Measurements from ENCODE around the gene KIZ.
"Not testable (repeated sequence)": the region's sequence is repeated elsewhere in the genome, so short reads cannot be mapped to it uniquely, and the experiment has no call there.

The KIZ gene

DNA sequence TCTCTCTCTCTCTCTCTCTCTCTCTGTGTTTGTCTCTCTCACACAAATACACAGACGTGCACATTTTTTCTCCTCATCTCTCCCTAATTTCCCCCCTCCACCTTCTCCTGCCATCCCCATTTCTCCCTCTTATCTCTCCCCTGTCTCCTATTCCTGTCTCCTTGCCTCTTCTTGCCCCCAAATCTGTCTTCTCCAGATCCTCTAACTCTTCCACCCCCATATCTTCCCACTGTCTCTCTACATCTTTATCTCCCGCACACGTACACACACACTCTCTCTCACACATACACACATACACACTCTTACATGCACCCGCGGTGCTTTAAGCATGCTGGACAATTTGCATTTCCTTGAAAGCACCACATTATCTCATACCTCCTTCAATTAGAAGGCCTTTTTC is 15.9 kb downstream of the KIZ start:
- no peak for DNase-seq

DNA sequence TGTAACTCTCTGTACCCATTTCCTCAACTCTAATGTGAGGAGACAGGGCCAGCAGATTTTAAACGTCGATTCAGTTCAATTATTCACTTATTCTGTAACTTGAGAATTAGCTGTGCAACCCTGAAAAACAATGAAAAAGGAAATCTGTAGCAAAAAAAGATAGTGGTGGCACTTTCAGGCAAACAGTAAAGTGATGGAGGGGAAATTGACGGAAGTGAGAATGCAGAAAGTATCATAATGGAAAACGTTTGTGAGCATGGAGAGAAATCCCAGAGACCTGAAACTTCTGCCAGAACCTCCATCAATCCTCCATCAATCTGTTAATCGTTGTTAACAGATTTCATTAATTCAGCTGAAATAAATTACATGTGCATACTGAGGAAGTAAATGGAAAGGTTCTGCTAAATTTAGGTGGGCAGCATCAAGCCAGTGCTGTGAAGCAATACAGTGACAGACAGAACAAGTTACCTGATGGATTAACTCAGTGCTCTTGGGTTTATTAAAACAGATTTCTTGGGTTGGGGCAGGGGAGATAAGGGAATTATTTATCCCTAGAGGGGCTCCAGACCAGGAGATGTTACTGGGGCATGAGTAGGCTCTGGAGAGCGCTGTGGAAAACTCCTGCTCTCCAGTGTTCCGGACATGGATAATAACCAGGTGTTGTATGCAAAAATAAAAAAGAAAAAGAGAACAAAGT is 17.5 kb downstream of the KIZ start:
- no peak for DNase-seq

DNA sequence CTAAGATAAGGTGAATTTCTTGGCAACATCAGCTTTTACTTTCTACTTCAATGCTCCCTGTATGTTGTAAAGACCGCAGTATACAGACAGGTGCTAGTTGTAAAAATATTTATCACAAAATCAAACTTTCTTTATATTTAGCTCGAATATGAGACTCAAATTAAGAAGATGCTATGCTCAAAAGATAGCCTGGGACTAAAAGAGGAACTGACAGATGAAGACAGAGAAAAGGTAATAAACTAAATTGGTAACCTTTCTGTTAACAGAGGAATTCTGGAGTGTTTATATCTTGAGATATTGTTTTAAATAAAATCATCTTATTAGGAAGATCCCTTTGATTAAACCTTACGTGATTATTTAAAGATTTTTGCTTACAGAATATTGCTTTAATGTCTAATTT is 19.5 kb downstream of the KIZ start:
- no peak for DNase-seq

DNA sequence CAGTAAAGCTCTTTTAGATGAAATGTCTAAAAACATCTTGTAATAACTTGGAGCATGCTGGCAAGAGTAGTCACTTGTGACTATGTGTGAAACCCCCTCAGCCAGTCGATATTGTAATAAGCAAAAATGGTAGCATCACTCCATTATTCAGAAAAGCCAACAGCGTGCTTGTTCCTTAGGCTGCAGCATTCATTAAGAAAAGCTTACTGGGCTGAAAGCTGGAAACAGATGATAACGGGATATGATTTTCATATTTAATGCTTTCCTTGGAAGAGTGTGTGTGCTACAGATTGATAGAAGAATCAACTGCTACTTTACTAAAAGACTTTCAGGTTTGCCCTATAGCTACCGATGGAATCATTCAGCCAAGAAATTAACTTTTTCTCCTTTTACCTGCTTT is 20.3 kb downstream of the KIZ start:
- DNase-seq, result no peak

DNA sequence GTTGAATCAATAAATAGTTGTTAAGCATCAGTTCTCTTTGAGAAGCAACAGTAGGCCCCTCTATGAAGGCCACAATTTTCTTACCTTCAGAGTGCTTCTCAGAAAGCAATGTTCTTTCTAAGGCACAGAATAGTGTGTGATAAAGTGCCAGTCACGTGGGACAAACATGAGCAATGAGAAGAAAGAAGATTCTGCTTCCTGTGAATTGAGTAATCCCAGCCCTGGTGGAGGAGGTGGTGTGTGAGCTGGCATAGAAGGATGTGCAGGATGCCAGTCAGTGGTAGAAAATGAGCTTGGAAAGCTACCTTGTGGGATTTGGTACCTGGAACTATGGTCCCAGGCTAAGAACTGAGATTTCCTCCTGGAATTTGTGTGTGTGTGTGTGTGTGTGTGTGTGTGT is 21.7 kb downstream of the KIZ start:
- DNase-seq, result no peak

DNA sequence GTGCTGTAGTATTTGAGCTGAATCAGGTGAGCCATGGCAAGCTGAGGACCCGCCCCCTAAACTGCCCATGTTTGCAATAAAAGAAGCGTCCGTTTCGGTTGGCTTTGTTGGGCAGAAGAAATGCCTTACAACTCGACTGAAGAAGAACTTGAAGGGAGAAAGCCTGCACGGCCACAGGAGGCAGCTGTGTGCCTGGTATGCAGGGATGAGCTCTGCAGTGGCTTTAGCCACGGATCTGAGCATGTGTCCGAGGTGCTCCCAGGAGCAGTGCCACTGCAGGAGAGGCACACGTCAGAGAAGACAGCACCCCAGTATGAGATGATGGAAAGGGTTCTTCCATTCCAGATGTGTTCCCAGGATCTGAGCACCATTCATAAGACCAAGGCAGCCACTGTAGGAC is 23.5 kb downstream of the KIZ start:
- no peak for DNase-seq

DNA sequence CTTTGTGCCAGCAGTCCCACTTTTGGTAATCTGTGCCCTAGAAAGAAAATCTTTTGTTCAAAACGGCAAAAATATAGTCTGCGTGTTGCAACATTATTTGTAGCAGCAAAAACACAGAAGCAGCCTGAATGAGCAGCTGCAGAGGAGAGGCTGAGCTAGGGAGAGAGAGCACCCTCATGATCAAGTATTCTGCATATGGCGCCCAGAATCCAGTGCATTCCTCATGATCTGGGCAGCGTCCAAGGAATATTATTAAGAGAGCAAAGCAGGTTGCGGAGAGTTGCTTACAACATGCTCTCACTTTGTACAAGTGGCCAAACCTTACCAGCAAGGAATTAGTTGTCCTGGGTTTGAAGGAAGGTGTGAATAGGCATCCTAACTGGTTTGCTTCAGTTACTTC is 25.9 kb downstream of the KIZ start:
- DNase-seq, result no peak

DNA sequence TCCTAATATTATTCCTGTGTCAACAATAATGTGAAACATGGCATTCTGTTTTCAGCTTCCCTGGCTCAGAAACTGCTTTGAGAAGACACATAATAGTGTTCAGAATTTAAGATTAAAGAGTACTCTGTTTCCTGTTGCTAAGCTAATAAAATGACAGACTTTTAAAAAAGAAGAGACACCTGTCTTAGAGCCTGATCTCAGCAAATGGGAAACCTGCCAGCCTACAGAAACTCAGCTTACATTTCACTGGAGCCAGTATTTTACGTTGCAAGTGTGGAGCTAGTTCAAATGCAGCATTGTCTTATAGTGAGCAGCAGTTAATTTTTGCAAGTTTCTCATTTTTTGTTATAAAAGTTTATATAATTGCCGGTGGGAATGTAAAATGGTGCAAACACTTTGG is 28.8 kb downstream of the KIZ start:
- DNase-seq, result no peak

DNA sequence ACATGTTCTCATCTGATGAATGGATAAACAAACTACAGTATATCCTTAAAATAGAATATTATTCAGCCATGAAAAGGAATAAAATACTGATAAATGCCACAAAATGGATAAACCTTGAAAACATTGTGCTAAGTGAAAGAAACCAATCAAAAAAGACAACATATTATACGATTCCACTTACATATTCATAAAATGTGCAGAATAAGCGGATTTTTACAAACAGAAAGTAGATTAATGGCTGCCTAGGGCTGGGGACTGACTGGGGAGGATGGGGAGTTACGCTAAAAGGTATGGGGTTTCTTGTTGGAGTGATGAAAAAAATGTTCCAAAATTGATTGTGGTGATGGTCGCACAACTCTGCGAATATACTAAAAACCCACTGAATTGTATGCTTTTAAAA is 29.4 kb downstream of the KIZ start:
- DNase-seq, result no peak

DNA sequence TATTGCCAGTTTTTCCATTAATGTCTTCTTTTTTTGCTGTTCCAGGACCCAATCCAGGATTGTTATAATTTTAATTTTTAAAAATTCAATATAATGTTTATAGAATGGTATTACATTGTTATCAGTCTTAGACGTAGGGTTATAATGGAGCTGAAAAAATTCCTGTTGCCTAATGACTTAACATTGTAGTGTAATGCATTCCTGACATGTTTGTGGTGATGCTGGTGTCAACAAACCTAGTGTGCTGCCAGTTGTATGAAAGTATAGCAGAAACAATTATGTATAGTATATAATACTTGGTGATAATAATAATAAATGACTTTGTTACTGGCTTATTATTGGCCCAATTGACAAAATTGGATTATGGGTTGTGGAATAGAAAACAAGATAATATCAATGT is 30.4 kb downstream of the KIZ start:
- DNase-seq, result no peak

DNA sequence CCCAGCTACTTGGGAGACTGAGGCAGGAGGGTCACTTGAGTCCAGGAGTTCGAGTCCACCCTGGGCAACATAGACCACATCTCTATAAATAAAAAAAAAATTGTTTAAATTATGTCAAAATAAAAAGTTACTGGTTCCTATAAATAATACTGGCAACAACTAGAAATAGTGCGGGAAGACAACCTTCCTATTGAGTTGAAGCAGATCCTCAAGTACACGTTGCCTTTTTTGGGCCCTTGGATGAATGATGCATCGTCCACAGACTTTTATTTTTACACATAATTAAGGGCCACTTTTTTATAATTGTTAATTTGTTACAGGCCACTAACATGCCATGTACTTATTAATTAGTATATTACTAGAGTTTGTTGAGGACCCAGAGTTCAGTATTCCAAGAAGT is 31.1 kb downstream of the KIZ start:
- DNase-seq, result no peak

DNA sequence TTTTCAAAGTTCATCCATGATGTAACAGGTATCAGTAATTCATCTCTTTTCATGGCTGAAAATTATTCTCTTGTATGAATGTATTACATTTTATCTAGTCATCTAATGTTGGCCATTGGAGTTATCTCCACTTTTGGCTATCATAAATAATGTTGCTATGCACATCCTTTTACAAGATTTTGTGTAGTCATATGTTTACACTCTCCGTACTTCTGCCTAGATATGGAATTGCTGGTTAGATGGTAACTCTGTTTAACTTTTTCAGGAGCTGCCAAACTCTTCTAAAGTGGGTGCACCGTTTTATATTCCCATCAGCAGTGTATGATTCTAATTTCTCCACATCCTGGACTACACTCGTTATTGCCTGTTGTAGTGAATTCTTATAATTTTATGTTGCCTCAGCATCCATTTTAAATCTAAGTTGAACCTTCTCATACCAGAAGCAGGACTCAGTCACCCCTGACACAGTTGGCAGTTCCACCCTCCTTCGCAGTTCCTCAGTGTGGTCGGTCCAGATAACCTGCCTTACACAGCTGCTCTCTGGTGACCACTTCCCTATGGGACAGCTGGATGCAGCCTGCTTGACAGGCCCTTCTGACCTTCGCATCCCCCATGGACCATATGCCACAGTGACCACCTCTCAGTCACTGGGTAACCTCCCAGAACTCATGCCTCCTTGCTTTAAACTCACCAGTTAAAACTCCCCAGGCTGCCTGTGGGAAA is 33.9 kb downstream of the KIZ start:
- no peak for DNase-seq

DNA sequence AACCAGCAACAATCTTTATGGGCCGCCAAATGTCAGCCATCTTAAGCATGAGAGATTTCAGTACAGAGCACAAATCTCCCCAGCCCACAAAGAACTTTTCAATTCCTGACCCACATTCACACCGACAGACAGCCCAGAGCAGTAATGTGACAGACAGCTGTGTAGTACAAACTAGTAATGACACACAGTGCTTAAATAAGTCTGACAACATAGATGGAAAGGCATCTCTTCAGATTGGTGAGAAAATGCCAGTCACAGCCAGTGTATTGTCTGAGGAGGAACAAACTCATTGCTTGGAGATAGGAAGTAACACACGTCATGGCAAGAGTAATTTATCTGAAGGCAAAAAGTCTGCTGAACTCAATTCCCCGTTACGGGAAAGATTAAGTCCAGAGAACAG is 36.0 kb downstream of the KIZ start:
- DNase-seq, result no peak

DNA sequence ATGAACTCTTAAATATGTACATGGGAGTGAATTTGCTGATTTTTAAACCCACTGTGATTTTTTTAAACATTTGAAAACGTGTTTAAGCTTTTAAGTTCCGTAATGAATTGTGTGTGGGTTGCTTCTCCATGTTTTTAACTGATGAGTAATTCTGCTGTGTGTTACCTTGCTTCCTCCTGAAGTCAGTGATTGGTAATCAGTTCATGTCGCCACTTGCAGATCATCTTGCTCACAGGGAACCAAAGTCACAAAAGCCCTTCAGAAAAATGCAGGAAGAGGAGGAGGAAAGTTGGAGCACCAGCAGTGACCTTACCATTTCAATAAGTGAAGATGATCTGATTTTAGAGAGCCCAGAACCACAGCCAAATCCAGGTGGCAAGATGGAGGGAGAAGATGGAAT is 36.7 kb downstream of the KIZ start:
- DNase-seq, result no peak

DNA sequence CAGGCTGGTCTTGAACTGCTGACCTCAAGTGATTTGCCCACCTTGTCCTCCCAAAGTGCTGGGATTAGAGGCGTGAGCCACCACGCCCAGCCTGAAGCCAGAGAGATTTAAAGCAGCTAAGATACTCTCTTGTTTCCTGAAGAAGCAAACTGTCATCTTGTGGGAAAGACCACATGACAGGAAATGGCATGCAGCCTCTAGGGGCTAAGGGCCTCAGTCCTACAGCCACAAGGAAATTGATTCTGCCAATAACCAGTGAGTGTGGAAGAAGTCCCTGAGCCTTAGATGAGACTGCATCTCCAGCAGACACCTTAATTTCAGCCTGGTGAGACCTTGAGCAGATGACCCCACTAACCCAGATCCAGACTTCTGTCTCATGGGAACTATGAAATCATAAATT is 40.9 kb downstream of the KIZ start:
- DNase-seq, result no peak

DNA sequence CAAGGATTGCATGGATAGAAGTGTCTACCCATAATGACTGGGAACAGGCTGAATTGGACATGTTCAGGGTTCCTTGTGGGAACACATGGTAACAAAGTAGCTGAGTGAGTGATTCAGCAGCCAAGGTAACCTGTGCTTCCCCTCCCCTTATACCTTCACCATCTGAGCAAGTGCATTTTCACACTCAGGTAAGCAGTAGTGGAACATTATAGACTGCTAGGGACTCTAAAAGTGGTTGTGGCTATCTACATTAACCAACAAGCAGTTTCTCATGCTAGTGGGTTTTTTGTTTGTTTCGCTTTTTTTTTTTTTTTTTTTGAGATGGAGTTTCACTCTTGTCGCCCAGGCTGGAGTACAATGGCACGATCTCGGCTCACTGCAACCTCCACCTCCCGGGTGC is 41.4 kb downstream of the KIZ start:
- DNase-seq, result no peak

DNA sequence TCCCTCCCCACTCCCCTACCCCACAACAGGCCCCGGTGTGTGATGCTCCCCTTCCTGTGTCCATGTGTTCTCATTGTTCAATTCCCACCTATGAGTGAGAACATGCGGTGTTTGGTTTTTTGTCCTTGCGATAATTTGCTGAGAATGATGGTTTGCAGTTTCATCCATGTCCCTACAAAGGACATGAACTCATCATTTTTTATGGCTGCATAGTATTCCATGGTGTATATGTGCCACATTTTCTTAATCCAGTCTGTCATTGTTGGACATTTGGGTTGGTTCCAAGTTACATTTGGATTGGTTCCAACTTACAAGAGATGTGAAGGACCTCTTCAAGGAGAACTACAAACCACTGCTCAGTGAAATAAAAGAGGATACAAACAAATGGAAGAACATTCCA is 42.2 kb downstream of the KIZ start:
- not testable (repeated sequence) for DNase-seq

DNA sequence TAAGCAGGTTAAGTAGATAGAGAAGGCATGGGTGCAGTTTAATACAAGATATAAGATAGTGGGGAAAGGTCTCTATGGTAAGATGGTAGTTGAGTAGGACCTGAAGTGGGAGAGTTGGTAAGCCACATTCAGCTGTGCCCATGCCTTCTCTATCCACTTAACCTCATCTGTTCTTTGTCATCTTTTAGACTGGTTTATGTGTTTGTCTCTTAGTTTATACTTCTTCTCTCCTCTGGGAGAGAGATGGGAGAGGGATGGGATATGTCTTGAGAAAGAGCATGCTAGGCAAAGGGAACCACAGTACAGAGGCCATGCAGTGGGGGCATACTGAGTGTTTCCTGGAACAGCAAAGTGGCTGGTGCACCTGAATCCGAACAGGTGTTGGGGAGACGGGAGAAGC is 46.7 kb downstream of the KIZ start:
- DNase-seq, result no peak

DNA sequence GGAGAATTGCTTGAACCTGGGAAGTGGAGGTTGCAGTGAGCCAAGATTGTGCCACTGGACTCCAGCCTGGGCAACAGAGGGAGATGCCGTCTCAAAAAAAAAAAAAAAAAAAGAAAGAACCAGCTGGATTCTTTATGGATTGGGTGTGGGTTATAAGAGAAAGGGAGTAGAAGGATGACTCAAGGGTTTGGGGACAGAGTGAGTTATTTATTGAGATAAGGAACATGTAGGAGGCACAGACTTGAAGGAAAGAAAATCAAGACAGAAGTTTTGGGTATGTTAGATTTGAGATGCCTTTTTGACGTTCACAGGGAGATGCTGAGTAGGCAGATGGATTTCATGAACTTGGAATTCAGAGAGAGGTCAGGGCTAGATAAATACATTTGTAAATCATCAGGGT is 47.6 kb downstream of the KIZ start:
- no peak for DNase-seq

DNA sequence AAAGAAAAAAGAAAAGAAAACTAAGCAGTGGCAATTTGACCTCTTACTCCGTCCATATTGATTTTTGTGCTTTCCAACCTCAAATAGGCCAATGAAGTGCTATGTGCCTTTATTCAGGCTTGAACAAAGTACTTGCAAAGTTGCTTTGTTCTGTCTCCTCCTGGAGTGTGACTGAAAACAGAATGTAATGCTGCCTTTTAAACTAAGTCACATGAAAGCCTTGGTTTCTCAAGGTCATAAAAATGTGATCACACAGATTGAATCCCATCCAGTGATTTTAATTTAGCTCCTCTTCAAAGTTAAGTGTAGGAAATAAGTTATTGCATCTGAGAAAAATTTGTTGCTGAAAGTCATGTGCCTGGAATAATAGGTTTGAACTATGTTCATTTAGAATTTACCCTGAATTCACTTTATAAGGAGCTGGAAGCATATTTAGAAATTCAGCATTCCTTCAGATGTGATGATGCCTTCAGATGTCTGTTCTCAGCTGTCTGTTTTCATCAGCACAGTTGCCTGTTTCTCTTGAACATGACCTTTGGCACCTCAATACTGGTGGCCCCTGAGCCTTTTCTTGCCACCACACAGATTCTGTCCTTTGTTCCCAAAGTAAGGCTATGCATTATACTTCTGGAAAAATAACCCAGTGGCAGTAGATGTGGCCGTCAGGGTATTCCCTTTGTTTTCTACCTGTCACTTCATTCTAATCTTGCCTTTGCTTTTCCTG is 48.8 kb downstream of the KIZ start:
- DNase-seq, result no peak

DNA sequence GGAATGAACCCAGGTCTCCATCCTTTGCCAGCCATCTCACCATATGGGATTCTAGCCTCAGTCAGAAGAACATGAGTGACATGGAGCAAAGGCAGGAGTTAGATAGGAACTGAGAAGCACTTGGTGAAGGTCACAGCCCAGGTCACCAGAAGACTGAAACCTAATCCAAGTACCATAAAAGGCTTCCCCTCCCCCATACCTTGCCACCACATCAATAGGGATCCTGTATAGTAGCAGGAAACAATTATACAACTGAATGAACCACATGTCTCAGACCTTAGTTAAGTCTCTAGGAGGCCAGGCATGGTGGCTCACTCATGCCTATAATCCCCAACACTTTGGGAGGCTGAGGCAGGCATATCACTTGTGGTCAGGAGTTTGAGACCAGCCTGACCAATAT is 49.6 kb downstream of the KIZ start:
- DNase-seq, result no peak

DNA sequence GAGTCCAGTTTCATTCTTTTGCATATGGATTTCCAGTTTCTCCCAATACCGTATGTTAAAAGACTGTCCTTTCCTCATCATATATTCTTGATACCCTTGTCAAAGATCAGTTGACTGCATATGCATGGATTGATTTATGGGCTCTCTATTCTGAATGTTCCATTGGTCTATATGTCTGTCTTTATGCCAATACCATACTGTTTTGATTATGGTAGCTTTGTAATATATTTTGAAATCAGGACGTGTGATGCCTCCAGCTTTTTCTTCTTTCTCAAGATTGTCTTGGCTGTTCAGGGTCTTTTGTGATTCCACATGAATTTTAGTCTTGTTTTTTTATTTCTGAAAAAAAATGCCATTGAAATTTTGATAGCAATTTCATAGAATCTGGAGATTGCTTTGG is 51.9 kb downstream of the KIZ start:
- DNase-seq, result no peak

DNA sequence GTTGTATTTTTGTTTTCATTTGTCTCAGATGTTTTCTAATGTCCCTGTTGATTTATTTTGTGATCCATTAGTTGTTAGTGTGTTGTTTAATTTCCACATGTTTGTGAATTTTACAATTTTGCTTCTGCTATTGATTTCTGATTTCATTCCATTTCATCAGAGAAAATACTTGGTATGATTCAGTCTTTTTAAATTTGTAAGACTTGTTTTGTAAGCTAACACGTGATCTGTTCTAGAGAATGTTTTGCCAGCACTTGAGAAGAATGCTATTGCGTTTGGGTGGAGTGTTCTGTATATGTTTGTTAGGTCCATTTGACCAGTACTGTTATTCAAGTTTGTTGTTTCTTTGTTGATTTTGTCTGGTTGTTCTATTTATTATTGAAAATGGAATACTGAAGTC is 53.9 kb downstream of the KIZ start:
- DNase-seq, result no peak

DNA sequence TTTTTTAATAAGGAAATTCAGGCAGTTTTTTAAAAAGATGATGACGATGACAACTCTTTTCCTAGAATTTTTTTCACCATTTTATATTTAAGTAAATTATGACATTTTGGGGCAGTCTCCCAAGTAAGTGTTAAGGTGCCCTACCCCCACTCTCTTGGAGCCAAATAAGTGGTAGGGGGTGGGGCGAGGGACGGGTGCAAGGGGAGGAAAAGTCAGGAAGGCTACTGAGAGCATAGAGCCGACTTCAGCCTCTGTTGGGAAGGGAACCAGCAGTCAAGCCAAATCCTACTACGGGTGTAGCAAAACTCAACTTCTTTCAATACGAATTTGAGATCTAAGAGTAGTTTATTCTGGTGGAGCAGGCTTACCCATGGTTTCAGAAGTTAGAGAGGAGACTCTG is 54.4 kb downstream of the KIZ start:
- DNase-seq, result no peak
